RCC 7860 (cell line): ENCODE results near the gene SUMO1.

Experiments used
- DNase-seq: peaks from one replicate; pipeline ENCODE4 v3.0.0-alpha.2; 2015; ENCODE audit warnings: low spot score
- FAIRE-seq: peaks from 2 replicates; lab custom pipeline; 2012; peaks lifted over from hg19 to GRCh38; lab: Jason Lieb, UNC

The SUMO1 gene

GRCh38 chr2:202157211-202157990, 81.0 kb downstream of the SUMO1 start:
- FAIRE-seq (no peak), DNase-seq (no peak)
